Cardiac fibroblast (primary cell): Measurements from ENCODE around the gene POFUT1.
A peak's percentile ranks its signal among the peaks of the same experiment; 100 is the strongest.

ENCODE experiments used
- DNase-seq, 2 donors: peaks; one replicate each; pipeline versions ENCODE4 v3.0.0 to v3.0.0-alpha.2; 2010; ENCODE audit warnings: low read depth in 2 of 2
- H3K4me3 ChIP-seq, 2 donors: replicated peaks in 1 of 2; 1 replicate in 1 of 2; 2 replicates in 1 of 2; pipeline ENCODE4 v1.5.1; 2011; ENCODE audit warnings: low read depth in 2 of 2, low read length in 2 of 2, mild to moderate bottlenecking in 2 of 2, moderate library complexity in 1 of 2
- CTCF ChIP-seq: IDR thresholded peaks from one replicate; pipeline ENCODE4 v1.5.1; 2011; ENCODE audit warnings: low read depth, mild to moderate bottlenecking, low read length, inconsistent platforms

Gene POFUT1

GRCh38 chr20:32281711-32282110 lies 74.0 kb downstream of the POFUT1 start:
- no peak for DNase-seq
- H3K4me3 ChIP-seq: no peak overlapping the region
- no peak for TF ChIP-seq CTCF

GRCh38 chr20:32282461-32282860 lies 74.8 kb downstream of the POFUT1 start:
- H3K4me3 ChIP-seq: no peak overlapping the region
- no peak for TF ChIP-seq CTCF
- no peak for DNase-seq

- no peak overlapping the region for H3K4me3 ChIP-seq
- no peak for TF ChIP-seq CTCF
- DNase-seq: no peak
Measured at GRCh38 chr20:32285082-32285620, 77.5 kb downstream of the POFUT1 start.

GRCh38 chr20:32285621-32286371 lies 78.1 kb downstream of the POFUT1 start:
- peak in 1 of 2 donors; percentile 37 for DNase-seq
- no peak for TF ChIP-seq CTCF
- no peak overlapping the region for H3K4me3 ChIP-seq

GRCh38 chr20:32287231-32287638 lies 79.6 kb downstream of the POFUT1 start:
- no peak for DNase-seq

More at GRCh38 chr20:32287231-32287638, 79.6 kb downstream of the POFUT1 start:
- TF ChIP-seq CTCF: no peak
- no peak overlapping the region for H3K4me3 ChIP-seq
